Measurements from ENCODE around the gene TM7SF2.
"Not testable (repeated sequence)": the region's sequence is repeated elsewhere in the genome, so short reads cannot be mapped to it uniquely, and the experiment has no call there.

TM7SF2 gene

GRCh38 chr11:65131417-65131776 lies 19.7 kb downstream of the TM7SF2 start:
- DNase-seq = peak; percentile 15

GRCh38 chr11:65131895-65132237 lies 20.2 kb downstream of the TM7SF2 start:
- peak; percentile 15 for DNase-seq

- DNase-seq = peak; percentile 15
These were observed 20.7 kb downstream of the TM7SF2 start for GRCh38 chr11:65132238-65132987.

- peak; percentile 55 for DNase-seq
These were observed 21.5 kb downstream of the TM7SF2 start for GRCh38 chr11:65132988-65133700.

- no peak for DNase-seq
These were observed 22.1 kb downstream of the TM7SF2 start for GRCh38 chr11:65133724-65134123.

- peak; percentile 93 for DNase-seq
These were observed 22.7 kb downstream of the TM7SF2 start, which contains the start of gene SYVN1 for GRCh38 chr11:65134240-65134951. Gene SYVN1, minus strand, starts transcription at chr11:65134519. Its CDS starts 918 bp downstream, at chr11:65133601.

GRCh38 chr11:65134952-65135632 lies 23.4 kb downstream of the TM7SF2 start:
- peak; percentile 78 for DNase-seq

GRCh38 chr11:65135633-65136145 lies 24.0 kb downstream of the TM7SF2 start:
- no peak for DNase-seq

- no peak for DNase-seq
These were observed 24.9 kb downstream of the TM7SF2 start for GRCh38 chr11:65136515-65137096.

GRCh38 chr11:65141896-65142494 lies 30.3 kb downstream of the TM7SF2 start:
- no peak for DNase-seq

- DNase-seq = no peak
These were observed 35.8 kb downstream of the TM7SF2 start for GRCh38 chr11:65147352-65148075.

- DNase-seq = no peak
These were observed 37.0 kb downstream of the TM7SF2 start for GRCh38 chr11:65148657-65149056.

GRCh38 chr11:65150131-65150508 lies 38.4 kb downstream of the TM7SF2 start:
- not testable (repeated sequence) for DNase-seq

GRCh38 chr11:65150509-65151299 lies 39.0 kb downstream of the TM7SF2 start:
- DNase-seq = no peak

GRCh38 chr11:65151331-65151899 lies 39.7 kb downstream of the TM7SF2 start:
- no peak for DNase-seq

GRCh38 chr11:65152122-65152521 lies 40.5 kb downstream of the TM7SF2 start:
- DNase-seq = no peak

GRCh38 chr11:65156256-65156655 lies 44.6 kb downstream of the TM7SF2 start:
- DNase-seq = no peak

GRCh38 chr11:65156926-65157325 lies 45.3 kb downstream of the TM7SF2 start:
- DNase-seq = no peak

GRCh38 chr11:65157336-65157735 lies 45.7 kb downstream of the TM7SF2 start:
- DNase-seq = no peak

- DNase-seq = no peak
These were observed 47.3 kb downstream of the TM7SF2 start for GRCh38 chr11:65159012-65159411.
